Anterior cingulate cortex (tissue), 58 donors: ENCODE results near the gene SPEM3.

Experiments used
- DNase-seq, 58 donors: peaks; one replicate each; lab custom pipeline; 2025; lab: John Stamatoyannopoulos, UW

SPEM3 gene

DNA sequence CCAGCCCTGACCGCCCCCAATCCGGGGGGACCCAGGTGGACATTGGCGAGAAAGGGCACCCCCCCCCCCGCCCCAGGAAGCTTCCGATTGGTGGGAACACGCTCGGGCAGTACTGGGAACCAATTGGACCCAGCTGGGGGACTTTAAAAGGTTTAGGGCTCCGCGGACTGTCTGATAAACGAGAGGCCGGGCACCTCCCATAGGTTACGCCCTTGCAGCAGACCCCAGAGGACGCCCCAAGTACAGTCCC, 25.0 kb upstream of the SPEM3 start:
- peak in 2 of 58 donors; percentile 77 to 88 for DNase-seq

GRCh38 chr17:7403977-7404736, 24.5 kb upstream of the SPEM3 start, which contains the start of gene TMEM256:
TMEM256 (minus strand) TSS chr17:7404097; CDS start chr17:7404084, 13 bp downstream.
- peak; percentile 88 to 100 (median 99) for DNase-seq

- DNase-seq, result peak in 26 of 58 donors; percentile 47 to 94 (median 82)
Observed at GRCh38 chr17:7404737-7405349, 23.8 kb upstream of the SPEM3 start.

DNA sequence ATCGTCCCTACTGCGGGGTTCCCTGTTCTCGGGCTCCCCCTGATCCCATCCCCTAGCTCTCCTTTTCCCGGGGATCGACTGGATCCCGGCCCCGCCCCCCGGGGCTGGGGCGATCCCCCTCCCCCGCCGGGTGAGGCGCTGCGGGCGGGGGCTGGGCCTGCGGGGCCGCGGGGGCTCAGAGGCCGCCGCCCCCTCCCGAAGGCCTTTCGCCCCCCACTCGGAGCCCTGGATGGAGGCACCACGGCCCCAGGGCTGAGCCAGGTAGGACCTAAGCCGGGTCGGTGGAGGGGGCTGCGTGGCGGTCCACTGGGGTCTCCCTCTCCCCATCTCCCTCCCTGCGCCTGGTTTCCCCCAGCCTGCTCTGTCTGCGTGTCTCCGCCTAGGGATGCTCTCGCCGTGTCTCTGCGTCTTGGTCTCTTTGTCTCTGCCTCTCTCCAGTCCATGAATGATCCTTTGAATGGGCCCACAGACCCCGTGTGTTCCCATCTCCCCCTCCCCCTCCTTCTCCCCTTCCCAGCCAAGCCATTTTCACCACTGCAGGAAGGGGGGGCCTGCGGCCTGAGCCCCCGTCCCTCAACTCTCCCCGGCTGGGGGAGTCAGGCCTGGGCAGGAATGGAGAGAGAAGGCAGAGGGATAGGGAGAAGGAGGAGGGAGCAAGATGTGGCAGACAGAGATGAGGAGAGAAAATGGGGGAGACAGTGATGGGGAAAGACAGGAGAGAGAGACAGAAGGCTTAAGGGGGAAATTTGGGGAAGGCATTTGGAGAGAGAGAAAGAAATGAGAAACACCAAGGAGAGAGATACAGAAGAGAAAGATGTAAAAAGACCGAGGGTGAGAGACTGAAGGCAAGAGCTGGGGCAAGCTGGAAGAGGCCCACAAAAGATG, 23.1 kb upstream of the SPEM3 start:
- peak in 21 of 58 donors; percentile 9 to 60 (median 40) for DNase-seq

- DNase-seq, result peak in 2 of 58 donors; percentile 7 to 21
Observed at GRCh38 chr17:7406235-7406825, 22.3 kb upstream of the SPEM3 start.

DNA sequence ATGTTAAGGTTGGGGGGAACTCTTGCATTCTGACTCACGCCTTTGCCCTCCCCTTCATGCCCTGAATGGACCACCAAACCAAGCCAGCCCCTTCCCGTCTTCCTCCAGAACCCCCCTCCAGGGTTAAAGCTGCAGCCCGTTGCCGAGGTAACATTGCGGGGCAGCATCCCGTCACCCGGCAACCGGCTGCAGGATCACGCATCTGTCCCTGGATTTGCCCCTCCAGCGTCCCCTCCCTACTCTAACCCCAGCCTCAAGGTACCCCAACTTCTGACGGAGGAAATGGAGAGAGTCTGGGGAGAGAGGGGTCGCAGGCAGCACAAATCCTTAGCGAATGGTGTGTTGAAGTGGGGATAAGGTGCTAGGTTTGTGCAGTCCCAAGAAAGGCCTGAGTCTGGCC, 21.6 kb upstream of the SPEM3 start:
- DNase-seq, result no peak

DNA sequence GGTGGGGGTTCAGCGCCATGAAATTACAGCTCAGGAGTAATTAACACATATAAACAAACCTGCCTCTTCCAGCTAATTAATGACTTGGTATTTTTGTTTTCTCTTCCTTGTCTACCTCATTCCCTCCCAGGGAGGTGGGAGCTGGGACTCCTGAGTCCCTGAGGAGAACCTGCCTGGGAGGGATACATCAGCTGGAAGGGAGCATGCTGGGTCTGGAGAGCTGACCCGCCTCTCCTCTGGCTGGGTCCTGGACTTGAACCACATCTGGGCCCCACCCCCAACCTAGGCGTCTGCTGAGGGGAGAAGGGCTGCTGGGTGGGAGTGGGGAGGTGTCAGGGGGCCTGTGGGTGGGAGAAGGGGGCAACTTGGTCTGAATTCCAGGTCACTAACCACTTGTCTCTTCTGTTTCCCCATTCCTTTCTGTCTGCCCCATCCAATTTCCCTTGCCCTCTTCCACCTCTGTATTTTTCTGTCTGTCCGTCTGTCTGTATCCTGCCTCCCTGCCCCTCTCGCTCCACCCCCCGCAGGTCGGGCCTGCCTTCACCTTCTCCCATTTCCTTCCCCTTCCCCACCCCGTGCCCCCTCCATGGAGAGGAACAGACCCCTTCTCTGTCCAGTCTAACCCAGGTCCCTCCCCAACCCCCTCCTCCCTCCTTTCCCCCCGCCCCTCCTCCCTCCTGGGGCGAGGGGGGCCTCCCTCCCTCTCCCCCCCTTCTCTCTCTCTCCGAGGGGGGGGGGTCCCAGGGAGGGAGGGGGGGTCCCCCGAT, 21.0 kb upstream of the SPEM3 start, which contains the start of gene NLGN2:
TSS of gene NLGN2 (plus strand) at position 361 of the 767 bp plus-strand sequence. CDS start 411 bp downstream, outside the sequence.
- DNase-seq, result no peak

DNA sequence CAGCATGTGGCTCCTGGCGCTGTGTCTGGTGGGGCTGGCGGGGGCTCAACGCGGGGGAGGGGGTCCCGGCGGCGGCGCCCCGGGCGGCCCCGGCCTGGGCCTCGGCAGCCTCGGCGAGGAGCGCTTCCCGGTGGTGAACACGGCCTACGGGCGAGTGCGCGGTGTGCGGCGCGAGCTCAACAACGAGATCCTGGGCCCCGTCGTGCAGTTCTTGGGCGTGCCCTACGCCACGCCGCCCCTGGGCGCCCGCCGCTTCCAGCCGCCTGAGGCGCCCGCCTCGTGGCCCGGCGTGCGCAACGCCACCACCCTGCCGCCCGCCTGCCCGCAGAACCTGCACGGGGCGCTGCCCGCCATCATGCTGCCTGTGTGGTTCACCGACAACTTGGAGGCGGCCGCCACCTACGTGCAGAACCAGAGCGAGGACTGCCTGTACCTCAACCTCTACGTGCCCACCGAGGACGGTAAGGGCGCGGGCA, 20.4 kb upstream of the SPEM3 start:
- DNase-seq, result no peak

DNA sequence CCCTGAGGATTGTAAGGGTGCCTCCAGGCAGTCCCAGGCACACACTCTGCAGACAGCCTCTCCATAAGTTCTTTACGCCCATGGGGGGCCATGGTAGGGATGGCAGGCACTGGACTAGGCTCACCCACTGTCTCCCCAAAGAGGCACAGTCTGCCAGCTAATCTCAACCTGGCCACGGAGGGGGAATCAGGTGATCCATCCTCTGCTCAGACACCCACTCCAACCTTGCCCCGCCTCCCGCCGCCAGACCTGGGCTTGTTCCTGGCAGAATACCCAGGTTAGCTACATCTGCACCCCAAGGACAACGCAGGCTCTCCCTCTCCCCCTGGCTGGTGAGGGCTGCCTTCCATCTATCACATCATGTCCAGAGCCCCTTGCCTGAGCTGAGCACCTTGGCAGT, 19.8 kb upstream of the SPEM3 start:
- DNase-seq, result no peak

DNA sequence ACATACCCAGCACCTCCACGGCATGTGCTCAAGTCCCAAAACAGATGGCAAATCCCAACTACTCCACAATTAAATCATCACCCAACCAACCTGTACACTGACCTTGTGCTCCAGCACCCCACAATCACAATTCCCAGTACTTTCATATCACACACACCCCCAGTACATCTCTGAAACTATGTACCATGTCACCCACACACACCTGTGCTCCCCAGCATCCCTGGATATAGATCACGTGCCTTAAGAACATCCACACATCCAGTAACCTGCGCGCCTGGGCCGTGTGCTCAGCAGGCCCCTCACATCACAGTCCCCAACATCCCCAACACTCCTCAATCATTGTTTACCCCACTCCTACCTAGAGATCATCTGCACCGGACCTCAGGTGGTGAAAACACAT, 18.9 kb upstream of the SPEM3 start:
- DNase-seq, result no peak

GRCh38 chr17:7410634-7411426, 17.8 kb upstream of the SPEM3 start:
- DNase-seq, result no peak

DNA sequence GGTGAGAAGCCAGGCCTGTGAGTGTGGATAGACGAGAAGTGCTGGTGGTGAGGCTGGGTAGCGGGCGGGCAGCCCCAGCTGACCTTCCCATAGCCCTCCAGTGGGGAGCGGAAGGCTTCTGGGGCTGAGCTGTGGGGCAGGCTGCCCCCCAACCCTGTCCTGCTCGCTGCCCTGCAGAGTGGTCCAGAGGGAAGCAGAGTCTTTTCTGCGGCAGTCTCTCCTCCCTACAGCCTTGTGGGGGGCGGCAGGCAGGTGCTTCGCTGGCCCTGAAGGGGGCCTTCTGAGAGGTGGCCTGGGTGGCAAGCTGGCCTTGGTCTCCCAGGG, 17.3 kb upstream of the SPEM3 start:
- no peak for DNase-seq

GRCh38 chr17:7413346-7413985, 15.2 kb upstream of the SPEM3 start:
- DNase-seq, result no peak

DNA sequence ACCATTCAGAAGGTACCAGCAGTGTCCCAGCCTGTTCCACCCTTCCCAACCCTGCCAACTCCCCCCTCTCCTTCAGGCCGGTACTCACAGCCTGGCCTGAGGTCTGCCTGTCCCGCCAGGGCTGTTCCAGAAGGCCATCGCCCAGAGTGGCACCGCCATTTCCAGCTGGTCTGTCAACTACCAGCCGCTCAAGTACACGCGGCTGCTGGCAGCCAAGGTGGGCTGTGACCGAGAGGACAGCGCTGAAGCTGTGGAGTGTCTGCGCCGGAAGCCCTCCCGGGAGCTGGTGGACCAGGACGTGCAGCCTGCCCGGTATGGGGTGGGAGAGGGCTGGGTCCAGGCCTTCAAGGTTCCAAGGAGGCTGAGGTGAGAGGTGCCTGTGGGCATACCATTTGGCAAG, 13.8 kb upstream of the SPEM3 start:
- DNase-seq, result no peak

GRCh38 chr17:7415784-7416183, 12.9 kb upstream of the SPEM3 start:
- DNase-seq, result no peak

DNA sequence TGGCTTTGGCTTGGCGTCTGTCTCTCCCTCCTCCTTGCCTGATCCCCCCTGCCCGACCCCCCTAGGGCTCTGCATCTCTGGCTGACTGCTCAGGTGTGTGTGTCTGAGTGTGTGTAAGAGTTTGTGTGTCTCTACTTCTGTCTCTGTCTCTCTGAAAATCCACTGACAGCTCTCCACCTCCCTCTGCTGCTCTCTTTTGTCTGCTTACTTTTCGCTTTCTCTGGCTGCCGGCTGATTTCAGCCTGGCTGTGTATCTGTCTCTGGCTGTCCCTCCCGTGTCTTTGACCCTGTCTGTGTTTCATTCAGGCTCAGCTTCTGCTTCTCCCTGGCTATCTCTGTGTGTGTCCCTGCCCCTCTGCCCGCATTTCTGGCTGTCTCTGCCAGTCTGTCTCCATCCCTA, 12.3 kb upstream of the SPEM3 start:
- DNase-seq, result no peak

DNA sequence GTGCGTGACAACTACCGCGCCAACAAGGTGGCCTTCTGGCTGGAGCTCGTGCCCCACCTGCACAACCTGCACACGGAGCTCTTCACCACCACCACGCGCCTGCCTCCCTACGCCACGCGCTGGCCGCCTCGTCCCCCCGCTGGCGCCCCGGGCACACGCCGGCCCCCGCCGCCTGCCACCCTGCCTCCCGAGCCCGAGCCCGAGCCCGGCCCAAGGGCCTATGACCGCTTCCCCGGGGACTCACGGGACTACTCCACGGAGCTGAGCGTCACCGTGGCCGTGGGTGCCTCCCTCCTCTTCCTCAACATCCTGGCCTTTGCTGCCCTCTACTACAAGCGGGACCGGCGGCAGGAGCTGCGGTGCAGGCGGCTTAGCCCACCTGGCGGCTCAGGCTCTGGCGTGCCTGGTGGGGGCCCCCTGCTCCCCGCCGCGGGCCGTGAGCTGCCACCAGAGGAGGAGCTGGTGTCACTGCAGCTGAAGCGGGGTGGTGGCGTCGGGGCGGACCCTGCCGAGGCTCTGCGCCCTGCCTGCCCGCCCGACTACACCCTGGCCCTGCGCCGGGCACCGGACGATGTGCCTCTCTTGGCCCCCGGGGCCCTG, 11.5 kb upstream of the SPEM3 start:
- no peak for DNase-seq

GRCh38 chr17:7418472-7419152, 10.0 kb upstream of the SPEM3 start:
- DNase-seq, result no peak
